Measurements from ENCODE around the gene CGB3.

The CGB3 gene

DNA sequence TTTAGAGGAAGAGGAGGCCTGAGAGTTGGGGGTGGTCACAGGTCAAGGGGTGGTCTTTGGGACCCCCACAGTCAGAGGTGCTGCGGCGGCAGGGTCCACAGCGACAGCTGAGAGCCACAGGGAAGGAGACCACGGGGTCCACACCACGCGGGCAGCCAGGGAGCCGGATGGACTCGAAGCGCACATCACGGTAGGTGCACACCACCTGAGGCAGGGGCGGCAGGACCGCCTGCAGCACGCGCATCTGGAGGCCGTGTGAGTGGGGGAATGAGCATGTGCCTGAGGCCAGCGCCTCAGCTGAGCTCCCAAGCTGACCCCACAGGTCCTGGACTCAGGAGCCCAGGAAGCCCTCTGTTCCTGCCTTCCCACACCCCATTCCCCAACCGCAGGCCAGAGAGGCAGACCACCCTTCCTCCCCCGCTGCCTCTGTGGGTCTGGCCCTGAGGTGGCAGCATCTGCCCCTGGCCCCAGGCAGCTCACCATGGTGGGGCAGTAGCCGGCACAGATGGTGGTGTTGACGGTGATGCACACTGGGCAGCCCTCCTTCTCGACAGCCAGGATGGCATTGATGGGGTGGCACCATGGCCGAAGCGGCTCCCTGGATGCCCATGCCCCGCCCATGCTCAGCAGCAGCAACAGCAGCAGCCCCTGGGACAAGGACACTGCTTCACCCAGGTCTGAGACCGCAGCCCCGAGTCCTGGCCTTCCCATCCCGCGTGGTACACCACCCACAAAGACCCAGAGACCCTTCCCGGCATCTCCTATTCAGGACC lies 7.9 kb downstream of the CGB3 start:
- DNase-seq = no peak

DNA sequence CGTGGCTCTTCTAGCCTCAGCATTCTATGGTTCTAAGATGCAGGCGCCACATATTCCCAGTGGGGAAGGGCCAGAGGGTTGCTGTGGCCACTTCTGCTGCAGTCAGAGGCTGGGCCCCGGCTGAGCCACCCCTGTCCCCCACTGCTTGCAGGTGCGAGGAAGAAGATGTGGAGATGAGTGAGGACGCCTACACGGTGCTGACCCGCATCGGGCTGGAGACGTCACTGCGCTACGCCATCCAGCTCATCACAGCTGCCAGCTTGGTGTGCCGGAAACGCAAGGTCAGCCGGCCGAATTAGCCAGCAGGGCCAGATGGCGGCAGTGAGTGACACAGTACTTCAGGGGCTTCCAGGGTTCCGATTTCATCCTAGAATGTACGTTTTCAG lies 9.3 kb downstream of the CGB3 start:
- DNase-seq = no peak

DNA sequence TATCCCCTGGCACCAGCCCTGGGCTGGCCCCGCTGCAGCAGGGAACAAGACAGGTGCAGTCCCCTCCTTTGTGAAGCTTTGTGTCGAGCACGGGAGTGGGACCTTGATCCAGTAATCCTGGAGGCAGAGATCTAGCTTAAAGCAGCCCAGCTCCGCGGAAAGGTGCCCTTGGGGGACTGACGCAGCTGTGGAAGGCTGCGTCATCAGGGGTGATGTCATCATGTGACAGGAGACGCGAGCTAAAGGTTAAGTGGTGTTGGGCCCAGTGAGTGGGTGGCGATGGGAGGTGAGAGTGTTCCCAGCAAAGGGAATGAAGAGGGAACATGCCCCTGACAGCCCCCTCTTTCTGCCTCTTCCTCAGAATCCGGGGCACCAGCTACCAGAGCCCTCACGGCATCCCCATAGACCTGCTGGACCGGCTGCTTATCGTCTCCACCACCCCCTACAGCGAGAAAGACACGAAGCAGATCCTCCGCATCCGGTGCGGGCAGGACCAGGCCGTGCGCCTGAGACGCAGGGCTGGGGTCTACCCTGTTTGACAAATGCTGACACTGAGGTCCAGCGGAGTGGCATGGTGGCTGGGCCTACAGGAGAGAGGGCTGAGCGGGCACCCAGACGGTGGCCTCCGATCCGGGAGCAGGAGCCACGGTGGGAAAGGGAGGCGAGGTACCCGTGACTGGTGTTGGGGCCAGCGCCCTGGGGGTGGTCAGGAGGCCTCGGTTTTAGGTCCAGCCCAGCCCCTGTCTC lies 9.8 kb downstream of the CGB3 start:
- no peak for DNase-seq

DNA sequence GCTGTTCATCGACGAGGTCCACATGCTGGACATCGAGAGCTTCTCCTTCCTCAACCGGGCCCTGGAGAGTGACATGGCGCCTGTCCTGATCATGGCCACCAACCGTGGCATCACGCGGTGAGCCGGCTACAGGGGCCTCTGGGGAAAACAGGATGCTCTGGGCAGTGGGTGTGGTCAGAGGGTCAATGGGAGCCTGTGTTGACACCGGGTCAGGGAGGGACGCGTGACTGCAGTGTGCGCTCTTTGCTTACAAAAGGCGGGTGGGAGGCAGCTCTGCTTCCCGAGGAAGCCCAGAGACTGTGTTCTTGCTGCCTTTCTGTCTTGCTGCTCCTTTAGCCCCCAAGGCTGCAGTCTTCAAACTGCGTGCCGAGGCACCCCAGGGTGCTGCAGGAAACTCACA lies 12.9 kb downstream of the CGB3 start:
- no peak for DNase-seq

DNA sequence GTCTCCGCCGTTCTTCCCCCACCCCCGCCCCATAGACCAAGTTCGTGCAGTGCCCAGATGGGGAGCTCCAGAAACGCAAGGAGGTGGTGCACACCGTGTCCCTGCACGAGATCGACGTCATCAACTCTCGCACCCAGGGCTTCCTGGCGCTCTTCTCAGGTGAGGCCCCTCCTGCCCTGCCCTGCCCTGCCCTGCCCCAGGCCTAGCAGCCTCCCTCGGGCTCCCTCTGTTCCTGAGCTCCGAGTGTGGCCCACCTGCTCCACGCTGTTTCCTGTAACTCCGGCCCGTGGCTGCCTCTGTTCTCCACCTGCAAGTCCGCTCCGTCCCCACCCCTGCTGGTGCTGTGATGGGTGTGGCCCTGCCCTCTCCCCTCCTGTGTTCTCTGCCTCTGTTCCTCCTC lies 13.7 kb downstream of the CGB3 start:
- no peak for DNase-seq

DNA sequence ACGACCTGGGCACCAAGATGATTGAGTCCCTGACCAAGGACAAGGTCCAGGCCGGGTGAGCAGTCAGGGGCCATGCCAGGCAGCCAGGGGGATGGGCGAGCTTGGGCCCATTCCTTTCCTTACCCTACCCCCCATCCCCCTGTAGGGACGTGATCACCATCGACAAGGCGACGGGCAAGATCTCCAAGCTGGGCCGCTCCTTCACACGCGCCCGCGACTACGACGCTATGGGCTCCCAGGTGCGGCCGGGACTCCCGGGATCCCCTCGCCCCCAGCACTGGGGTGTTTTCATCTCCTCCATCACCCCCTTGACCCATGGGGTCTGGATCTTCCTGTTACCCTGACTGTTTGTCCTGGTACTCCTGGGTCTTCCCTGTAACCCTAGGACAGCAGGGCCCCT lies 14.3 kb downstream of the CGB3 start:
- DNase-seq = no peak

DNA sequence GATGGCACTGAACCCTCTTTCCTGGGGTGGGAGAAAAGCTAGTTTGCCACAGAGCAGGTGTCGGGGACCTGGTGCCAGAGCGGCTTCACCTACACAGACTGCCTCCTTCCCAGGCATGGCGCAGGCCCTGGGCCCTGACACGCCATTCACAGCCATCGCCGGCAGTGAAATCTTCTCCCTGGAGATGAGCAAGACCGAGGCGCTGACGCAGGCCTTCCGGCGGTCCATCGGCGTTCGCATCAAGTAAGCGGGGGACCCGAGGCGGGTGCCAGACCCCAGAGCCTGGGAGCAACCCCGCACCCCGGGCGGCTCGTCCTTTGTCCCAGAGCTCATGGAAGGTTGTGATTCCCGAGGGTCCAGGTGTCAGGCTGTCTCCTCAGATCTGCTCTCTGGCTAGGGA lies 17.2 kb downstream of the CGB3 start:
- DNase-seq = no peak

DNA sequence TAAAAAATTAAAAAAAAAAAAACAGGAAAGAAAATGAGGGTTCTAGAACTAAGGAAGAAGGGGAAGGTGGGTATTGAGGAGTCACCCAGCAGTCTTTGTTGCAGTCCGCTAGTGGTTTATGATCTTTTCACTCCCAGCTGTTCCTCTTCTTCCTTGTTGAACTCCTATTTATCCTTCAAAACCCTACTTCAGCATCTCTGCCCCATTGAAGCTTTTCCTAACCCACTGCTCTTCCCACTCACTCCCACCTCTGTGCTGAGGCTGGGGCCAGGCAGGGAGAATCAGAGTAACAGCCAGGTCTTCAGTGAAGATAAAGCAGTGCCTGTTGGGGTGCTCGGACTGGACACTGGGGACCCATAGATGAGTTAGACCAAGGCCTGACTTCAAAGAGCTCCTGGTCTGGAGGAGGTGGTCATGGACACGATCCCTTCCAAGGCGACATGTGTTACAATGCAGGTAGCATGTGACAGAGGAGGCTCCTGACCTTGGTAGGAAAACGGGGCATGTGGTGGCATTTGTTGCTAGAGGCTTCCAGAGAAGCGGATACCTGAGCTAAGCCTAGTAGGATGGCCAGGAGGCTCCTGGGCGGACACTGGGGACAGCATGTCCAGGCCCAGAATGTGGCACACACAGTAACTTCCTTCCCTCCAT lies 19.0 kb downstream of the CGB3 start:
- DNase-seq = no peak

DNA sequence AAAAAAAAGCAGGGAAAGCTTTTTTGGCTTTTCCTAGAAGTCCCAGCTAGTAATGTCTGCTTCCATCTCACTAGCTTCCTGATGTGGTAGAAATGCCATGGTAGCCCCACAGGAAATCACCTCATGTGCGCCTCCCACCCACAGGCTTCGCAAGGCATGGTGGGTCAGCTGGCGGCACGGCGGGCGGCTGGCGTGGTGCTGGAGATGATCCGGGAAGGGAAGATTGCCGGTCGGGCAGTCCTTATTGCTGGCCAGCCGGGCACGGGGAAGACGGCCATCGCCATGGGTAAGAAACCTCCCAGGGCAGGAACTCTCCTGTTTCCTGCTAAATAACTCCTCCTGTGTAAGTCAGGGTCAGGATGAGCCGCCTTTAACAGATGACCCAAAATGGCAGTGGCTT lies 20.0 kb downstream of the CGB3 start:
- no peak for DNase-seq

DNA sequence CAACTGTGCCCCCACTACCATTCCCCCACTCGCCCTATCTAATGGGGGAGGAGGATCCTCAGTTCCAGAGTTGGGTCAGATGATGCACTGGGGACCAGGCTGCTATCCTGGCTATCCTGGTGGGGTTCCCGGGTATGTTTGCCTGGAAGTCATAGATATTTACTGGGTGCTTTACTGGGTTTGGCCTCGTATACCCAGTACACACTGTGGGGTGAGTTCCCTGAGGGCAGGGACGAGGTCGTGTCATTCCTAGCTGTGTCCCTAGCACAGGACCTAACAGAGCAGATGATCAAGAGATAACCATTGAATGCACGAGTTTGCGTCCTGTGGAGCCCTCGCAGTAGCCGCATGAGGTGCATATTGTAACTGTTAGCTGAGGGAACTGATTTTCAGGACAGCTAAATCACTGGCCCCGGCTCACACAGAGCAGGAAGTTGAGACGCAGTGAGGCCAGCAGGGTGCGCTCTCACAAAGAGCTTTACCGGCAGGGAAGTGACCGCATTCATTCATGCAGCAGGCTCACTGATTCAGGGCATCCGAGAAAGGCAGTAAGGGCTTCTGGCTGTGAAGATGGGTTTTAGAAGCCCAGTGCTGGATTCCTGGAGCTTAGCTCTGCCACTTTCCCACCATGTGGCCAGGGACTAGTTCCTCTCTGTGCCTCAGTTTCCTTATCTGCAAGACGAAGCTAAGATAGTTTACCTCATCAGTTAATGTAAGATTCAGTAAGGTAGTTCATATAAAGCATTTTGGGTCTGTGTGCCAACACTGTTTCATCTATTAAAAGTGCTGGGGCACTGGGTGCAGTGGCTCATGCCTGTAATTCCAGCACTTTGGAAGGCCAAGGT lies 24.4 kb downstream of the CGB3 start:
- DNase-seq = peak in 4 of 56 donors; percentile 6 to 34 (median 10)

DNA sequence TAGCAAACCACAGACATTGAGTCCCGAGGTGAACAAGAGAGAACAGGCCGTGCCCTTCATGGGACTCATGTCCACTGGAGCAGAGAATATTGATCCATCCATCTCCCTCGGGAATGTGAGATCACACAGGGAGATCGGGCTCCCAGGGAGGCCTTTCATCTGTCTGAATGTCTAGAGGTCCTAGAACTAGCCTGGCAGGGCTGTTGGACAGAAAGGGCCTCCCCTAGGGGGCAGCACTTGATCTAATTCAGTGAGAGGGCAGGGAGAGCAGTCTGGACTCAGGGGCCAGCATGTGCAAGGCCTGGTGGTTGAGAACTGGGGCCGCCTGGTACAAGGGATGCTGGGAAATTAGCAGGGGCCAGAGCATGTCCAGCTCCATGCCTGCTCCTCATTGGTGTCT lies 26.2 kb downstream of the CGB3 start:
- no peak for DNase-seq

DNA sequence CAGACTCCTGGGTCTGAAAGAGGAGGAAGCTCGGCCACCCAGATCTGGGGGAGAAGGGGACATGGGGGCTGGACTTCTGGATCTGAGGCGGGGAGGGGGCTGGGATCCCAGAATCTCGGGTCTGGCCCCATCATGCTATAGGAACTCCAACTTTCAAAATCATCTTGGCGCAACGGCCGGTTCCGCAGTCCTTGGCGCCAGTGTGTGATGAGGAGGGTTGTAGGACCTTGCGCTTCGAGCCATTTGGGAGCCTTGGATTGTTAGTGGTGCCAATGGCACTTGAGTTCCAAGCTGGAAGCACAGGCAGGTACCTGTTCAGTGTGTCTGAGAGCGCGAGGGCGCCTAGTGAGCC lies 30.1 kb downstream of the CGB3 start:
- DNase-seq = peak in 4 of 56 donors; percentile 51 to 70 (median 54)

DNA sequence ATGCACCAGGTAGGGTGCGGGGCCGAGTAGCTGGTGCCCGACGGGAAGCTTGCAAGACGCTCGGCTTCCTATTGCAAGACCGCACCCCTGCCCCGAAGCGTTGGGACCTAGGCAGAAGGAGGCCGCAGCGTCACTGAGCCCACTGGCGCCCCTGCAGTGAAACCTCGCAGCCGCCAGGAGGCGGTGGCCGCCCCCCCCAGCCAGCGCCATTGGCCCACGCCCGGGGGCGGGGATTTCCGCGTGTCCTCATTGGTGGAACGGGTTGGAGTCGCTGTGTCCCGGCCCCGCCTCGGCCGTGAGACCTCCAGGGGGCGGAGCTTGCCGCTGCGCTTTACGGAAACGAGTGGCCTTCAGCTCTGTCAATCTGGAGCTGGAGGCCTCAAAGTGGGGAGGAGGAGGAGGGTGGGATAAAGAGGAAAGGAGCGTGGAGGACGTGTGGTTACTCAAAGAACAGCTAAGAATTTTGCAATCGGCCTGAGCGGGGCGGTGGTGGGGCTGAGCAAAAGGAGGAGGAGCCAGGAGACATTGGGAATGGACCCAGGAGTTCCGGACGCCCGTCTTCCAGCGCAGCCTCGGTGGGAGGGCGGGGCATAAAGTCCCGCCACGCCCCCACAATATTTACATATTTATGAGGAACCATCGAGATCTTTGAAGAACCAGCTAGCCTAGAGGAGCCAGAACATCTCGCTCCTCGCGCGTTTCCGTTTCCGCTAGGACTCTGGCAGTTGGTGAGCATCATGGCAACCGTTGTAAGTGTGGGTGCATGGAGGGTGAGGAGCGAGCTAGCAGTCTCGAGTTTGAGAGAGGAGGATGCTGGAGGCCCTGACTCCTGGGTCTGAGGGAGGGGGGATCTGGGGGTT lies 30.7 kb downstream of the CGB3 start, which contains the start of the genes GYS1 and RUVBL2:
Gene GYS1, minus strand, starts transcription at position 135 of the 860 bp plus-strand sequence. CDS start 197 bp downstream, outside the sequence.
Gene RUVBL2, plus strand, starts transcription at position 713 of the 860 bp plus-strand sequence. Its CDS starts 25 bp downstream, at position 738.
- peak; percentile 81 to 100 (median 99) for DNase-seq

DNA sequence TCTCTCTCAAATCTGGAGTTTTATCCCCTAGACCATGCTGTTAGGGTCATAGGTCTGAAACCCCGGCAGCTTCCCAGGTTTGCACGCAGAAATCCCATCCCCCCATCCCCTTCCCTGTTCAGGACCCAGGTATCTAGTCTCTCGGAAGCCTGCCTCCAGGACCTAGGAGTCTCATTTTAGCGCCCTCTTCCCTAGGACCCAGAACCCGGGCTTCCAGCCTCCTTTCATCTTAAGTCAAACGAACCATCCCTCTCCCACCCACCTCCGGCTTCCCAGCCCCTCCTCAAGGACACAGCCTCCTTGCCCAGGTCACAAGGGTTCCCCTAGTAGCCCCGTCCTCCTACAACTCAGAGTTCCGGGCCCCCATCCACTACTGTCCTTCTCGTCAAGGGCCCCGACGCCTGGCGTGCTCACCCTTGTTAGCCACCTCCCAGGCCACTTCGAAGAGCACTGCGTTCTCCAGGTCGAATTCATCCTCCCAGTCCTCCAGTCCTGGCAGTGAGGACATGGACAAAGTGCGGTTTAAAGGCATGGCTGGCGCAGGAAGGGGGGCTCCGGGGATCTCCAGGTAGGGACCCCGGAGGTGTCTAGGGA lies 31.5 kb downstream of the CGB3 start:
- peak in 15 of 56 donors; percentile 42 to 65 (median 52) for DNase-seq

DNA sequence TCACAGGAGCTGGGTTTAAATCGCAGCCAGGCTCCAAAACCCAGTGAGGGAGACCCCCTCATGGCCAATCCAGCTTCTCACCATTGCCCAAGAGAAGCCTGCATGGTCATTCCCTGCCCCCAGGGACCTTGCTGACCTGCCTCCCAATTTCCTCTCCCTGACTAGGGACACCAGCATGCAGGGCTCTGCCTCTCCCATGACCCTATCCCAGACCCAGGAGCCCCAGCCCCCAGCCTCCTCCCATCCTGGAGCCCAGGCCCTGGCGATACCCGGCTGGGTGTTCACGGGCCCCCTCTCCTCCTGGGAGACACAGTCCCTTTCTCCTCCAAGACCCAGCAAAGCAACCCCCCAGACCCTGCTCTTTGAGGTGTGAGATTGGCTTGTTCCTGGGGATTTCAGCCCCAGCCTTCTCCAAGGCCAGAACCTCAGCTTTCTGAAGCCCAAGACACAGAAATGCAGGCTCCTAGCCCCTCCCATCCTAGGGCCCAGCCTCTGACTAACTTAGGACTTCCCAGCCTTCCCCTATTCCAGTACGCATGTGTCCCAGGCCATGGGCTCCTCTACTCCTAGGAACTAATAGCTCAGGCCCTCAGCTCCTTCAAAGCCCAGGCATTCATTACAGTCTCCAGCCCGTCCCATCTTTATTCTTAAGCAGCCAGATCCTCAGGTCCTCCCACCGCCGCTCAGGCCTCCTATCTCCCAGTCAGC lies 32.1 kb downstream of the CGB3 start:
- peak in 13 of 56 donors; percentile 15 to 44 (median 32) for DNase-seq

DNA sequence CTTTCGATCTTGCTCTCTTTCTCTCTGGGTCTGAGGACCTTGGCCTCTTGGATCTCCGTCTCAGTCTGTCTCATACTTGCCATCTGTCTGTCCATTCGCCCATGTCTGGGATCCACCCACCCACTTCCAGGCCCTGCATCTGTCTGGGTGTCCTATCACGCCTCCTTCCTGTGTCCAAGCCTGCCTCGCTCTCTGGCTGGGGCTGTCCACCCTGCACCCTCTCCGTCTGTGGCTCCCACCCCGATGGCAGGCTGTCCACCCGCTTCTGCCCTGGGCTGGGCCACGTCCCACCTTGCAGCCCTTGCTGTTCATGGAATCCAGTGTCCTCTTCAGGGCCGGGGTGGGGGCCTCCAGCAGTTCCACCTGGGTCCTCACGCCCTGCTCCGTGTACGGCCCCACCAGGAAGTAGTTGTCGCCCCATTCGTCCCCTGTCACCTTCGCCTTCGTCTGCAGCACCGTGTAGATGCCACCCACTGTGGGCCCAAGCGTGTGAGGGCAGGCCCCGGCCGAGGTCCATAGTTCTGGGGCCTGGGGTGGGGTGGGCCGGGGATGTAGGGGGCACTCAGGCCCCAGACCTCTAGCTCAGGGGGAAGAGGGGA lies 33.0 kb downstream of the CGB3 start:
- DNase-seq = no peak

DNA sequence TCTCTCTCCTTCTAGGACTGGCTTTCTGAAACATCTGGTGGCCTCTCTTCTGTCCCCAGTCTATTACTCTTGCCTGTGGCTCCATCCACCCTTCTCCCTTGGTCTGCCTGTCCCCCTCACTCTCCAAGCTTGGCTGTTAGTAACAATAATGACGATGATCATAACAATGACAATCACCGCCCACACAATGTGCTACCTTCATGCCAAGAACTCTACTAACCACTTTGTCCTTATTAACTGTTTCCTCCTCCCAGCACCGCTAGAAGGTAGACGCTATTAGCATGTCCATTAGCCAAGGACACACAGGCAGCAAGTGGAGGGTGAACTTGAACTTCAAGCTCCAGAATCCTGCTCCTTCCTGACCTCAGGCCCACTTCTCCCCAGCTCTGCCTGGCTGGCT lies 33.7 kb downstream of the CGB3 start:
- no peak for DNase-seq

DNA sequence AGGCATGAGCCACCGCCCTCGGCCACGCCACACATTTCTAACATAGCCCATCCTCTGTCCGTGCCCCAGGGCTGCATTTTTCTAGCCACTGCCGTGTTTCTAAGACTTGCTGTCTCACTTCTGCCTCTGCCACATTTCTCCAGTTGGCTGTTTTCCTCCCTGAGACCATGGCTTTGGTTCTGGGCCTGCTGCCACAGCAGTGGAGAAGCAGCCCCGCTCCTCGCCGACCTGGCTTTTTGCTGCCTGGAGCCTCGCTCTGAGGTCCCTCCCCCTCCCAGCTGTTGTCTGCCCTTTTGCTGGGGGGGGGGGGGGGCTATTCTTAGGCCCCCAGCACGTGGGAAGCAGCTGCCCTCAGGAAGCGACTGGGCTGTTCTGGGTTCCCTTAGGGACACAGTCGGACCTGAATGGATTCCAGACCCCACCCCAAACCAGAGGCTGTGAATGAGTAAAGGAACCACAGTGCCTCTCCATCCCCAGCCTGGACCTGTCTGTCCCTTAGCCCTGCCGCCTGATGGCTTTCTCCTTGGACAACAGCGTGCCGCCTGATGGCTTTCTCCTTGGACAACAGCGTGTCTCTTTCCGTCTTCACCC lies 34.3 kb downstream of the CGB3 start:
- peak in 12 of 56 donors; percentile 4 to 38 (median 18) for DNase-seq
